B cell (primary cell): ENCODE data around the gene NUDT9.
"Not testable (repeated sequence)": the region's sequence is repeated elsewhere in the genome, so short reads cannot be mapped to it uniquely, and the experiment has no call there.

Source experiments
- CTCF ChIP-seq: fragments of 200-600 bp; IDR thresholded peaks from one replicate; pipeline ENCODE4 v1.8.0; 2022; ENCODE audit warnings: antibody characterized with exemption, mild to moderate bottlenecking
- EZH2 ChIP-seq: IDR thresholded peaks from 2 replicates; pipeline ENCODE4 v1.6.1; 2012; ENCODE audit warnings: borderline replicate concordance, low read depth, mild to moderate bottlenecking, moderate library complexity, low read length; ENCODE audit not compliant: insufficient read depth, poor library complexity, severe bottlenecking

- not testable (repeated sequence) for TF ChIP-seq CTCF, EZH2
These were observed 27.3 kb upstream of the NUDT9 start for GRCh38 chr4:87395073-87395472.
